Activated T-helper 9 cell treated with anti-CD3 and anti-CD28 coated beads, Interleukin-2, amount 50 U/mL, for 16 hours (primary cell): ENCODE measurements around the gene FGF11.
"Not testable (repeated sequence)": the region's sequence is repeated elsewhere in the genome, so short reads cannot be mapped to it uniquely, and the experiment has no call there.

ENCODE experiments used
- DNase-seq: peaks from one replicate; pipeline ENCODE4 v3.0.0-alpha.2; 2020; ENCODE audit warnings: low read depth

Gene FGF11

DNA sequence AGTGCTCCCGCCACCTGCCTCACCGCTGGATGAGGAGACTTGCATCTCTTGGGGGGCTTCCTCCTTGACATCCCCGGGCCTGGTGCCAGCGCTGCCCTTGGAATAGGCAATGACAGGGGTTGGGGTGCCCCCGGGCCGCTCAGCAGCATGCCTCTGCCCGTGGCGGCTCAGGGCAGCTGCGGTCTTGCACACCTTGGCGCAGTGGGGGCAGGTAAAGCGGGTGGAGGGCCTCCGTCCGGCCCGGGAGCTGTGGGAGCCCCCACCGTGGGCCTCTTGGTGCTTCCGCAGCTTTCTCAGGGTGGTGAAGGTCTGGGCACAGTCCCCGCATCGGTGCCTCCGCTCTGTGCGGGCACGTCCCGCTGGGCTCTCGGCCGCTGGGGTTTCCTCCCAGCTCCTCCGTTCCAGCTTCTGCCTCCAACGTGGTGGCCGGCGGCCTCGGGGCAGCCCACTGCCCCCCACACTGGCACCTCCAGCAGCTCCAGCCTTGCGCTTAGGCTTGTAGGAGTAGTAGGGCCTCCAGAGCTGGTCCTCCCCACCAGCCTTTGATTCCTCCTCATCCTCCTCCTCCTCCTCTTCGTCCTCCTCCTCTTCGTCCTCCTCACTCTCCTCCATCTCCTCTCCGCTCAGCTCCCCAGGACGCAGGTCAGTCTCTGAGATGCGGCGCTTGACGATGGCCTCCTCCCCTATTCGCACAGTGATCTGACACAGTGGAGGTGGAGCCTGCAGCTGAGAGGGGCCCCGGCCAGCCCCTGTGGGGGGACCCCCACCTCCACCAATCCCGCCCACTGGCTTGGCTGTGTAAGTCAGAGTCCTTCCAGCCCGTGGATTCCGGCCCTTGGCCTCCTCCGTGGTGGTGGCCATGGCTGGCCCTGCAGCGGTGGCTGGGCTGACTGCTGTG is 23.4 kb downstream of the FGF11 start:
- no peak for DNase-seq

- no peak for DNase-seq
Measured at GRCh38 chr17:7463372-7463846, 24.1 kb downstream of the FGF11 start.

GRCh38 chr17:7464081-7464480 is 24.8 kb downstream of the FGF11 start:
- DNase-seq: no peak

DNA sequence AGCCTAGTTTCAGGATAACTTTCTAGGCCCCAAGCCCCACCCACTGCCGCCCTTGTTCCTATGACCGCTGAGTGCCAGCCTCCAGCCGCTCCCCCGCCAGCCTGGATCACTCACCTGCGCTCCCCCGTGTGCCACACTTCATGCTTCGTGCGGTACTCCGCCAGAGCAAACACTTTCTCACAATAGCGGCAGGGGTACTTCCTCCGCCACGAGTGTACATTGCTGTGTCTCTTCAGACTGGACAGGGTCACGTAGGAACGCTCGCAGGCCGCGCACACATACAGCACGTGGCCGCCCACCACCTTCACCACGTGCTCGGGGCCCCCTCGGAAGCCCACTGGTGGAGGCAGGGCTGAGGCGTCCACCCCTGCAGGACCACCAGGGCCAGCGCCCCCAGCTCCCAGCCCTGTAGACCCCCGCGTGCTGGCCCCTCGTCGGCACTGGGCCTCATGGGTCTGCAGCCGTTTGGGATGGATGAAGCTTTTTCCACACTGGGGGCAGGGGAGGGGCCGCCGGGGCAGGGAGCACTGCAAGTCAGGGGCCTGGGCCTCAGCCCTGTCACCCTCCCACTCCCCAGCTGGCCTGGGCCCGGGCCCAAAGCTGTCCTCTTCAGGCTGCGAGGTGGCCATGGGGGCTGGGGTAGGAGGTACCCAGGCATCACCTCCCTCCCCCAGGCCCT is 26.4 kb downstream of the FGF11 start:
- no peak for DNase-seq

- DNase-seq: no peak
Measured at GRCh38 chr17:7466318-7466638, 27.0 kb downstream of the FGF11 start.

- no peak for DNase-seq
Measured at GRCh38 chr17:7466639-7467341, 27.5 kb downstream of the FGF11 start.

DNA sequence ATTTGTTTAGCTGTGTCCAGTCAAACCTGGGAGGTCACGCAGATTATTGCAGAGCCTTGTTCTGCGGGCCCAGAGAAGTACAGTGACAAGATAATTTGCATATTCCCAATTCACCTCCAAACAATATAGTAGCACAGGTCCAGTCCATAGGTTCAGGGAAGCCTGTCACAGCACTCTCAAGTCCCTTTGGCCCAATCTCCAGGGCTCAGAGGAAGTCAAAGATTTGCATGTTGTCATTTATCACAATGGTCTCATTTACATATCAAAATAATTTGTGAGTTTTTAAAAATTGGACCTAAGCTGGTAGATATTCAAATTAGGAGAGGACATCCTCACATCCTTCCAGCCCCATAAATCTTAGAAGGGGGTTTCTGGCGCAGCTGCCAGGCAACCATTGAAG is 28.2 kb downstream of the FGF11 start:
- DNase-seq: no peak

GRCh38 chr17:7468290-7468689 is 29.0 kb downstream of the FGF11 start:
- DNase-seq: no peak

GRCh38 chr17:7468804-7469389 is 29.6 kb downstream of the FGF11 start:
- DNase-seq: no peak

DNA sequence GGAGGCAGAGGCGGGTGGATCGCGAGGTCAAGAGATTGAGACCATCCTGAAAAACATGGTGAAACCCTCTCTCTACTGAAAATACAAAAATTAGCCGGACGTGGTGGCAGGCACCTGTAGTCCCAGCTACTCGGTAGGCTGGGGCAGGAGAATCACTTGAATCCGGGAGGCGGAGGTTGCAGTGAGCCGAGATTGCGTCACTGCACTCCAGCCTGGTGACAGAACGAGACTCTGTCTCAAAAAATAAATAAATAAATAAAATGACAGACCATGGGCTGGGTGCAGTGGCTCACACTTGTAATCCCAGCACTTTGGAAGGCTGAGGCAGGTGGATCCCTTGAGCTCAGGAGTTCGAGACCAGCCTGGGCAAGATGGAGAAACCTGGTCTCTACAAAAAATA is 30.5 kb downstream of the FGF11 start:
- DNase-seq: not testable (repeated sequence)

DNA sequence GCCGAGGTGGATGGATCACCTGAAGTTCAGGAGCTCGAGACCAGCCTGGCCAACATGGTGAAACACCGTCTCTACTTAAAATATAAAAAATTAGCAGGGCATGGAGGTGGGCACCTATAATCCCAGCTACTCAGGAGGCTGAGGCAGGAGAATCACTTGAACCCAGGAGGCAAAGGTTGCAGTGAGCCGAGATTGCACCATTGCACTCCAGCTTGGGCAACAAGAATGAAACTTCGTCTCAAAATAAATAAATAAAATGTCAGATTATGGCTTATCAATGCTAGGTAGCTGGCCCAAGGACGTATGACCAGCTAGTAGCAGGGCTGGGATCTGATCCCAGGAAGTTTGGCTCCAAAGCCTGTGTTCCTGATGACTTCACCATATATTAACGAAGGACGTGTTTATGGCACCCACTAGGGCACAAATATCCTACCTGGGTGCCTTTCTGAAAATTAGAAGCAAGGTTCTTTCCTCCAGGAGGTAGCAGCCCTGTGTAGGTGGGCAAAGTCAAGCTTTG is 31.2 kb downstream of the FGF11 start:
- not testable (repeated sequence) for DNase-seq

DNA sequence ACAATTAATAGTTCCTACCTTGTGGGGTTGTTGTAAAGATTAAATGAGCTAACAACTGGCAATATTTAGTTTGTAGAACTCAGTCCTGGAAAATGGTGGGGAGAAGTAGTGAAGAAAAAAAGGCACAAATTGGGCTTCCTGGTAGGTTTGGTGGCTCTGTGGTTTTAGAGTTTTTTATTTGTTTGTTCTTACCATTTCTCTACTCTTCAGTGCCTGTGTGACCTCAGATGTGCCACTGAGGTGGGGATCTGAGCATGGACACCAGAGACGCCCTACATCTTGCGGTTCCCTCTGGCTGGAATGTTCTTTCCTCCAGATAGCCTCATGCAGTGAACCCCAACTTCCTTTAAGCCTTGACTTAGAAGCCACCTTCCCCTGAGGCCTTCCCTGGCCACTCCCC is 32.4 kb downstream of the FGF11 start:
- no peak for DNase-seq

DNA sequence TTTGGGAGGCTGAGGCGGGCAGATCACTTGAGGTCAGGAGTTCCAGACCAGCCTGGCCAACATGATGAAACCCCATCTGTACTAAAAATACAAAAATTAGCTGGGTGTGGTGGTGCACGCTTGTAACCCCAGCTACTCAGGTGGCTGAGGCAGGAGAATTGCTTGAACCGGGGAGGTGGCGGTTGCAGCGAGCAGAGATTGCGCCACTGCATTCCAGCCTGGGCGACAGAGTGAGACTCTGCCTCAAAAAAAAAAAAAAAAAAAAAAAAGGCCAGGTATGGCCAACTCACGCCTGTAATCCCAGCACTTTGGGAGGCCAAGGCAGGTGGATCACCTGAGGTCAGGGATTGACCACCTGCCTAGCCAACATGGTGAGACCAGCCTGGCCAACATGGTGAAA is 35.5 kb downstream of the FGF11 start:
- DNase-seq: not testable (repeated sequence)

DNA sequence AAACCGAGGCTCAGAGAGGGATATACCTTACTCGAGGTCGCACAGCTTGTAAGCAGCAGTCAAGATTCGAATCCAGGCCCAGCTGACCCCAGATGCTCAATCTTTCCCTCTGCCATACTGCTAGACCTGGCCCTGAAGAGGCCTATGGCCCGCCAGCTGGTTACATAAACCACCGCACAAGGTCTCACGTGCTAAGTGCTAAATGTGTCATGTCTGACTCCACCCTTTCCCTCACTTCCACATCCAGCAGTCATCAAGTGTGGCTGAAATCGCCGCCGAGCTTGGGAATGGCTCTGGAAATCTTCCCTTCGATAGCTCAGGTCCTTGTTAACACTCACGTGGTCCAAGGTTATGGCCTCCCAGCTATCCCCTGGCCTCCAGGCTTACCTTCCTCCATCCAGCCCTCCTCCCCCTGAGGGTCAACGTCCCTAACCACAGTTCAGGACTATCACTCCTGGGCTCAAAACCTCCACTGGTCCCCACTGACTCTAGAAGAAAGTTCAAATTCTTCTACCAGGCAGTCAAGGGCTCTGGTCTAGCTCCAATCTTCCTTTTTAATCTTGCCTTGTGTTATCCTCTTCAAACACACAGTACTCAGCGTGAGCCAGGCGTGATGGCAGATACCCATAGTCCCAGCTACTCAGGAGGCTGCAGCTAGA is 36.6 kb downstream of the FGF11 start:
- no peak for DNase-seq

DNA sequence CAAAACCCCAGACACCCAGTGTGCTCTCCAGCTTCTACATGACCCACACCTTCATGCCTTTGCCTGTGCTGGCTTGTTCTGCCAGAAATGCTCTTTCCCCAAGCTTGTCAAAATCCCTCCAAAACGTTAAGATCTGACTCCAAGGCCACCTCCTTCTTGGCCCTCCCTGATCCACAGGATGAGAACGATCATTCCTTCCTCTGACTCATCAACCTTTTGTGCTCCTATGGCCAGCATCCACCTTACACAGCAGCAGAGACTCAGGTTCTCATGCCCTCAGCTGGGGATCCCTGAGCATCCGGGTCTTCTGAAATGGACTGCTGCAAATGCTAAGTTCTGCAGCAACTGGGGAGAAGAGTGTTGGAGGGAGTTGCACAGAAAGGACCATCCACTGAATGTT is 37.2 kb downstream of the FGF11 start:
- no peak for DNase-seq

DNA sequence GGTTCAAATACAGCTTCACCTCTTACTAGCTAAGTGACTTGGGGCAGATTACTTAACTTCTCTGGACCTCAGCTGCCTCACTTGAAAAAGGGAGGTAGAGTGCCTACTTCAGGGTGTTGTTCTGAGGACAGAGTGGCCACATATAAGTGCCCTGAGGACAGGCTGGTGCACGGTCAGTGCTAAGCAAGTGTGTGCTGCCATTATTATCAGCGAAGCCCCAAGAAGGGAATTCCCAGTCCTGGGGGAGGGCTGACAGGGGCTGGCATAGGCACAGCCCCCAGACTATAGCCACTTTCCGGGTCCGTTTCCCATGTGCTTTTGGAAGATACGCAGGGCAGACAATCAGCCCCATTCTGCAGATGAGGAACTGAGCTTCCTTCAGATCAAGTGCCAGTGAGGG is 37.6 kb downstream of the FGF11 start:
- DNase-seq: no peak

DNA sequence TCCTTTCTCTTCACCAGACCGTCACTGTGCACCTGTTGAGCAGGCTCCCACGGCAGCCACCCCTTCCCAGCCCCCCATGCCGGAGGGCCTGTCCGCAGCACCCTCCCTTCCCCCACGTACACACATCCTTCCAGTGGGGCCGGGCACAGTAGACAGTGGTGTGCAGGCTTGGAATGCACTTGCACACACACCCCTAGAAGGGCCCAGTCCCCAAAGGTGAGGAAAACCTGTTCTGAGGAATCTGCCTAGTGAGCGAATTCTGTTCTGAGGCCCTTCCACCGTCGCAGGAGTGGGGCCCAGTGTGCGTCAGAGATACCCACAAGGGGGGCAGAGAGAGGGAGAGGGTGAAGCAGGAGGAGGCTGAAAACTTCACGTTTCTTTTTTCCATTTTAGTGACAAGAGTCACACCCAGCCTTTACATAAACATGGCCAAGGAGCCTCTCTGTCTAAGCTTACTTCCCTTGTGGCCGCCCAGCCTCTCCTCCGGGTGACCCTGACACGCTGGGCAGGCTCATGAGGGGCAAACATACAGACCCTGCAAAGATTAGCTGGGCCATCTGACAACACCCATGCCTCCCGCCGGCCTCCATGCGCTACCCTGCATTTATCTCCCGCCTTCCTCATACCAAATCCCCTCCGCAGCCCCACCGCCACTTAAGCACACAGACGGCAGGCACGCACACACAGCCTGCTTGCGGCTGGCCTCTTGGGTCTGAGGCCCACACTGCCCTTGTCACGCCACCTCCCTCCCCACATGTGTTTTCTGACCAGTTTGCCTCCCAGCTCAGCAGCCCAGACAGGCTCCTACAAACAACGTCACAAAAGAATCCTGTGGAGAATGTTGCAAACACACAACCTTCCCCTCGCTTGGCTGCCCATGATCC is 38.3 kb downstream of the FGF11 start:
- no peak for DNase-seq

GRCh38 chr17:7478276-7479212 is 39.2 kb downstream of the FGF11 start:
- peak; percentile 49 for DNase-seq
